Left colon (tissue), 2 donors: ENCODE measurements around the gene PHIP. TPM values are rescaled to one million over a fixed set of nuclear protein-coding genes. Genes with fewer than 3 reads are reported as not detected.
A peak's percentile ranks its signal among the peaks of the same experiment; 100 is the strongest.
"Not testable (repeated sequence)": the region's sequence is repeated elsewhere in the genome, so short reads cannot be mapped to it uniquely, and the experiment has no call there.

Experiments used
- ATAC-seq: fragments of 200-7000 bp; cut with Tn5 transposase; one replicate; pipeline ENCODE4 v1.9.1; 2020; ENCODE audit warnings: mild to moderate bottlenecking, moderate library complexity
- DNase-seq, 2 donors: peaks; one replicate each; pipeline ENCODE4 v3.0.0-alpha.2; 2020
- intact Hi-C, 2 donors: fragments of 100-400 bp; cut with DNase I in 1 of 2; cut with micrococcal nuclease in 1 of 2; formaldehyde crosslinking; loops; one replicate each; pipeline versions ENCODE4 v1.11.2 to v1.14.0; 2022; cut with DNase I, micrococcal nuclease
- long read RNA-seq: library from polyadenylated mRNA; unstranded; transcript quantifications from one replicate; pipeline ENCODE4 v2.0.0, GENCODE V29; 2021
- total RNA-seq, 2 donors: library from RNA; stranded (reverse); fragmentation: NEBNext Ultra II Directional; extraction: Animal tissue kit (Norgen Biotek cat#: 25700); gene quantifications; one replicate each; pipeline ENCODE4 v1.2.1, GENCODE V29; 2021
- donor health status: DM: no; HTN: no; CAD: no.
- donor health status: DM: yes; HTN: yes; CAD: no.

PHIP gene
- total RNA-seq: 10 to 100 TPM; 17.9 to 19.2 TPM
- long read RNA-seq, full-length matches to known transcripts: 1 of 50 reads
- long read RNA-seq, partial matches to known transcripts: 37 of 50 reads
- long read RNA-seq, other reads (novel, unspliced or antisense): 12 of 50 reads

DNA sequence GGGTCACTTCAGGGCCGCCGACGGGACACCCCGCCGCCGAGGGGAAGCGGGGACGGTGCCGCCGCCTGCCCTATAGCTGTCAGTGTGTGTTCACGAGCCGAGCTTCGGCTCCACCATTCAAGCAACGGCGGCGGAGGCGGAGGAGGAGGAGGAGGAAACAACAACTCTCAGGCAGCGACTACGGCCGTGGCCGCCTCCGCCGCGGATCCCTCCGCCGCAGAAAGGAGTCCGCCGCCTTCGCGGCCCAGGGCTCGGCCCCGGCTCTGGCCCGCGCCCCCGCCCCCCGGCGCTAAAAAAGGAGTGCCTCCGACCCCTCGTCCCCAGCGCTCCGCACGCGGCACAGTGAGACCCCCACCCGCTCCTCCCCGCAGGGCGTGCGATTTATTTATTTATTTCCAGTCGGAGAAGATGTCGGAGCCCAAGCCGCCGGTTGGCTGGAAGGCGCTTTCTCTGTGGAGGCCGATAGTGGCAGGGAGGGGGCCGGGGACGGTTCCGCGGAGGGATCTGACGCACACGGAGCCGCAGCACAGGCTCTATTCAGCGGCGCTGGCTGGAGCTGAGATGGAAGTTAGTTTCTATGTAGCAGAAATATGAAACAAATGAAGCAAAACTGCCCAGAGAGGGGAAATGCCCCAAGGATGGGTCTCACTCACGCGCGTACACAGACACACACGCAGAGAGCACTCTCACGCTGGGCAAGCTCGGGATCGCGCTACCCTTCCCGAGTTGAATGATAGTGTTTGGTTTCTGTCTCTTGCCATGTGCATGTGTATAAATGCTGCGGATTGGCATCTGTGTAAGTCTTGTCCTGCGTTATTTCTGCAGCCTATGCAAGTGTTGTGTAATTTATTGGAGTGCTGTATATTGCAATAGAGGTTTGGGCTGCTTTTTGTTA is at the start of gene PHIP:
Gene PHIP, minus strand, starts transcription at position 180 of the 895 bp plus-strand sequence. CDS start 186 bp downstream, outside the sequence.
- peak; percentile 89 for ATAC-seq
- DNase-seq: peak; percentile 94
- intact Hi-C loops: loop anchor here in 1 of 2 donors (5.0 kb wide), 1 partner anchor 154 kb away; the partner anchor contains the start of gene HMGN3

DNA sequence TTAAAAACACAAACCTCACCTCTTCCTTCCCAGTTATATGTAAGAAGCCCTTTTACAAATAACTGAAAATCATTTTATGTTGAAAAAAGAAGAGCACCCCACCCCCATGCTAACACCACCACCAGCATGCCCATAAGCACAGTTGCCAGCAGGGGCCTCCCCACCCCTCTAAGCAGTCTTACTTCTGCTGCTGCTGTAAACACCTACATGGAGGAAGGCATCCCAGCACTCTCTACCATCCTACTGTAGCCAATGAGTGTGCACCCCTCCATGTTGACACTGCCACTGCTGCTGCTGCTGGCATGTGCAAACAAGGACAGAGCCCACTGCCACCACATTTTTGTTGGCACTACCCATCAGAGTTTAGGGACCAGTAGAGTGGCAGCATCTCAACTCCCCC is 49.6 kb upstream of the PHIP start:
- intact Hi-C loops: no loop called here
- no peak for ATAC-seq
- no peak for DNase-seq

DNA sequence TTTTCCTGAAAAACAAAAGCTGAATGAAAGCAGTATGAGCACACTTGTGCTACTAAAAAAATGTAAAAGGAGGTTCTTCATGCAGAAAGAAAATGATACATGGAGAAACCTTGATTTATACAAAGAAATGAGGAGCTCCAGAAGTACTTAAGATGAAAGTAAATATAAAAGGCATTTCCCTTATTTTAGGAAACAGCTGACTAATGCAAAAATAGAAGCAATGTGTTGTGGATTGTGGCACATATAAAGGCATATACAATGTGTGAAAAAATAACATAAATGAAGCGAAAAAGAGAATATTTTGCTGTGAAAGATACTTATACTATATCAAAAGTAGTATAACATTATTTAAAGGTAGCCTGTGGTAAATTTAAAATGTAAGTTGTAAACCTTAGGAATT is 41.2 kb upstream of the PHIP start:
- ATAC-seq (no peak), DNase-seq (no peak)
- intact Hi-C loops: no loop called here

DNA sequence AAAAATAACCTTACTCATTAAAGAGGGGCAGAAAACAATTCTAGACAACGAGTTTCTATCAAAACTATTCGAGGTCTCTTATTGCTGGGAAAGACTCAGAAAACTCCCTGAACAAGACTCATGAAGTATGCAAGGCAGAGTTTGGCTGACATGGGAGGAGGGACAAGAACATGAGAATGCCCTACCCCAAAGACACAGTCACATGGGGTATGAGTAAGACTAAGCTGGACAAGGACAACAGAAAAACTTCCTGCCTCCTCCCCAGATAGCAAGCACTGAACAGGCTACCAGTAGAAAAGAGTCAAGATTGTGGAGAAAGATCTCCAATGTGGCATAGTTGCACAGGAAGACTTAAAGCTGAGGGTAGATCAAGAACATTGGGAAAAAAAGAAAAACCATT is 39.7 kb upstream of the PHIP start:
- no peak for ATAC-seq
- DNase-seq: no peak
- intact Hi-C loops: no loop called here

DNA sequence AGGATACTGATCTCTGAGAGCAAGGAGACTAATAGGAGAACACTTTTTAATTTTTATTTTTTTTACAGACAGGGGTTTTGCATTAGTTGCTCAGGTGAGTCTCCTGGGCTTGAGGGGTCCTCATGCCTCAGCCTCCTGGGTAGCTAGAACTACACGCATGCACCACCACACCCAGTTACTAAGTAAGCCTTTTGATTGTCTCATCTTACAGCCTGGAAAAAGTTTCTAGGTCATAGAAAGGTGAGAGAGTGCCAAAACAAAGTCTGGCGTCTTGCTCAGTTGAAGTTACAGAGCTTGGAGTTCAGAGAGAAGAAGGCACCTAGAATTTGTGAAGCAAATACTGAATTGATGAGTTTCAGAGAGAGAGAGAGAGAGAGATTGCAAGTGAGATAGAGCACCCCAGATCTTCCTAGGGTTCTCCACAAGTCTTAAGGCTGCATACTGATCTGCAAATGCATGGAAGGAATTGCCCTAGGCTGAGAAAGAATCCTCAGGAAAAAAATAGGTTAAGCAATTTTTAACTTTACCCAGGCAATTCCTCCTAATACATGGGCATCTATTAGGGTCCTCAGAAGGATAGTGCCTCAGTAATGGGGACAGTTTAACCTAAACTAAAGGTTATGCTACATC is 37.6 kb upstream of the PHIP start:
- ATAC-seq (no peak), DNase-seq (no peak)
- intact Hi-C loops: no loop called here

DNA sequence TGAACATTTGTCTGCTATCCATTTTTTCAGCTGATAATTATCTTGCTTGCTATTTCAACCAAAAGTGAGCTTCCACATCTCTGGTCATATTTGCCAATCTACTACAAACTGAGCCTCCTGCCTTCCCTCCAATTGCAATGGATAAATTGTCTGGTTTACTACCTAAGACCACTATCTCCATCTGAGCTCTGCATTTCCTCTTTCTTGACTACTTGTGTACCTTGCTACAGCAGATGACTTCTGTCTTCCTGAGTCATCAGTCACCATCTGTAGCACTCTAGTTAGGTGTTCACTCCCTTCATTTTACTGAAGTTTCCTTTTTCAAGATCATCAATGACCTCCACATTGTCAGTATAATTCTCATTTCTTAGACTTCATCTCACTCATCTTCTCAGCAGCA is 33.5 kb upstream of the PHIP start:
- intact Hi-C loops: no loop called here
- ATAC-seq: no peak
- DNase-seq: no peak

DNA sequence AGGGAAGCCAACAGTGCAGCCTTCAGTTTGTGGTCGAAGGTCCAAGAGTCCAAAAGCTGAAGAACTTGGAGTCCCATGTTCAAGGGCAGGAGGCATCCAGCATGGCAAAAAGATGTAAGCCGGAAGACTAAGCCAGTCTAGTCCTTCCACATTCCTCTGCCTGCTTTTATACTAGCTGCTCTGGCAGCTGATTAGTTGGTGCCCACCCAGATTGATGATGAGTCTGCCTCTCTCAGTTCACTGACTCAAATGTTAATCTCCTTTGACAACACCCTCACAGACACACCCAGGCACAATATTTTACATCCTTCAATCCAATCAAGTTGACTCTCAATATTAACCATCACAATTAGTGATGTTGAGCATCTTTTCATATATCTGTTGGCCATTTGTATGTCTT is 23.1 kb upstream of the PHIP start:
- DNase-seq (no peak), ATAC-seq (no peak)
- intact Hi-C loops: no loop called here

DNA sequence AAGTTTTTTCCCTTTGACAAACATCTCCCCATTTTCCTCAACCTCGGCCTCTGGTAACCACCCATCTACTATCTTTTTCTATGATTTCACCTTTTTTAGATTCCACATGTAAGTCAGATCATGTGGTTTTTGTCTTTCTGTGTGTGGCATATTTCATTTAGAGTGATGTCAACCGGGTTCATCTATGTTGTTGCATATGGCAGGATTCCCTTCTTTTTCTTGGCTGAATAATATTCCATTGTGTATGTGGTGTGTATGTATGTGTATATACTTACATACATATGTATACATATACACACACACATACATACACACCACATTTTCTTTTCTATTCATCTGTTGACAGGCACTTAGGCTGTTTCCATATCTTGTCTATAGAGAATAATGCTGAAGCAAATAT is 22.2 kb upstream of the PHIP start:
- ATAC-seq (no peak), DNase-seq (no peak)
- intact Hi-C loops: no loop called here

- DNase-seq (no peak), ATAC-seq (no peak)
- intact Hi-C loops: no loop called here
Observed at GRCh38 chr6:79094938-79095337, 16.9 kb upstream of the PHIP start.

GRCh38 chr6:79091801-79092200 is 13.7 kb upstream of the PHIP start:
- ATAC-seq, intact Hi-C loops, DNase-seq: not testable (repeated sequence)

GRCh38 chr6:79089552-79090404 is 11.7 kb upstream of the PHIP start:
- ATAC-seq (no peak), DNase-seq (no peak)
- intact Hi-C loops: no loop called here

GRCh38 chr6:79084693-79085092 is 6.6 kb upstream of the PHIP start:
- ATAC-seq (no peak), DNase-seq (no peak)
- intact Hi-C loops: no loop called here

DNA sequence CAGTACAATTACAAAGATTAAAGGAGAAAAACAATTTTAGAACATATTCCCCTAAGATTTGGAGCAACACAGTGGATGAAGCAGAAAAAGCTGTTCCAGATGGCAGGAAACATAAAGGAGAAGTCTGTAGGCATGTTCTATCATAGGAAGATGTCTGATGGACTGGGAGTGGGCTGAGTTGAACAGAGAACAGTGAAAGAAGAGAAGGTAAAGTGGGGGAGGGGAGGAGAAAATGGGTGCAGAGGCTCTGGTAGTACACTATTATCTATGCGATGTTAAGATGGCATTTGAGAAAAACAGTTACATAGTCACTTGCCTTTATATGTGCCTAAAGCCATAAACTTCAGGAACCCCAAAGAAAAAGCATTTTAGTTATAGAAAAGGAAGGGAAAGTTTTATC is 4.2 kb upstream of the PHIP start:
- DNase-seq (no peak), ATAC-seq (no peak)
- intact Hi-C loops: no loop called here

GRCh38 chr6:79081663-79082062 is 3.6 kb upstream of the PHIP start:
- intact Hi-C loops: no loop called here
- DNase-seq (no peak), ATAC-seq (no peak)

- intact Hi-C loops: loop anchor here in 1 of 2 donors (5.0 kb wide), 1 partner anchor 153 kb away; the partner anchor contains the start of gene HMGN3
- DNase-seq (no peak), ATAC-seq (no peak)
Observed at GRCh38 chr6:79079561-79080041, 1.5 kb upstream of the PHIP start.

DNA sequence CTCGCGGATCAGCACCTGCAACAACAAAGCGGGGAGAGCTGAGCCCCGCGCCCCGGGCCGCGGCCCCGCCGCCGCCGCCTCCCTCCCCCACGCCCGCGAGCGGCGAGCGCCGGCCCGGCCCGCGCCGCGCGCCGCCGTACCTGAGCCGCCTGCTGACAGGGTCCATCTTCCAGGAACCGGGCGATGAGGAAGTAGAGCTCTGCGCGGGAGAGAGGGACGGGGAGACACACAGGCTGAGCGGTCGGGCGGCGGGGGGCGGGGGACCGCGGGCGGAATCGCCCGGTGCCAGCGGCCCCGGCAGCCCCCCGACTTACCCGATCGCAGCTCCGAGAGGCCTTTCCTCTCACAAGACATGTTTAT is 359 bp downstream of the PHIP start:
- intact Hi-C loops: loop anchor here in 1 of 2 donors (5.0 kb wide), 1 partner anchor 155 kb away; the partner anchor contains the start of gene HMGN3
- peak; percentile 58 for ATAC-seq
- DNase-seq: peak in 1 of 2 donors; percentile 49

GRCh38 chr6:79076782-79077641 is 1.0 kb downstream of the PHIP start:
- intact Hi-C loops: loop anchor here in 1 of 2 donors (5.0 kb wide), 1 partner anchor 155 kb away; the partner anchor contains the start of gene HMGN3
- DNase-seq: peak; percentile 89 to 92
- ATAC-seq: peak; percentile 76

- peak in 1 of 2 donors; percentile 10 for DNase-seq
- intact Hi-C loops: loop anchor here in 1 of 2 donors (5.0 kb wide), 1 partner anchor 156 kb away; the partner anchor contains the start of gene HMGN3
- ATAC-seq: no peak
Observed at GRCh38 chr6:79076160-79076559, 1.9 kb downstream of the PHIP start.
